GM18868 (cell line): ENCODE measurements around the gene PSRC1.

Experiments
- ATAC-seq: cut with Tn5 transposase; IDR thresholded peaks from one replicate; pipeline ENCODE4 v1.9.1; 2021; ENCODE audit warnings: mild to moderate bottlenecking, moderate library complexity; ENCODE audit not compliant: unreplicated experiment

The PSRC1 gene

DNA sequence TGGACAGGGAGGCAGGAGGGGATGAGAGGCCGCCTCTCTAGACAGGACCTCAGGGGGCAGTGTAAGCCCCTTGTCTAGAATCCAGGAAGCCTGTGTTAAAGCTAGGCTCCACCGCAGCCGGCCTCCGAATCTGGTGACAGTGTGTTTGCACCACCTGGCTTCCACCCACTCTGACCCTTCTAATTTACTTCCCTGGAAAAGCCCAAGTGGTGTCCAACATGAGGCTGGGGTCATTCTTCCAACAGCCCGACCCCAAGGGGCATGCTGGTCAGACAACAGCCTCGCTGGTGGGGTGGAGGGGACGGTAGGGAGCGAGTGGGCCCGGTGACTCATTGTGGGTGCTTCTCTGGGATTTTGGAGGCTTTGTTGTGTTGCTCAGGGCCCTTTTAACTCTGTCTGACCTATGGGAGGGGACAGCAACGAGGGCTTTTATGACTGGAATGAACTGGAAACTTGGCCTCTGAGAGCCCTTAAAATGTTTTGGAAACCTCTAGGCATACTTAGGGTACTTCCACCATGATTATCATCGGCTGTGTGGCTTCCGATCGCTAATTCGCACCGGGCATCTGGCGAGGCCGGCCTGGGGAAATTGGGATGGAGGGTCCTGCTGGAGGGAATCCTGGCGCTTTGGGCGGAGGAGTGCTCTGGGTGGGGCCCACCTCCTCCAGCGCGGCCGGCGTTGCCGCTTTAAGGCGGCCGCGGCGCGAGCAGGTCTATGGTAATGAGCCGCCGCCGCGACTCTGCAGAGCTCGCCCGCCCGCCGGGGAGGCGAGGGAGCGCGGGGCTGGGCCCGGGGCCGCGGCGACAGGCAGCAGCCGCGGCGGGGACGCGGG lies 33.9 kb downstream of the PSRC1 start, which contains the start of gene CELSR2:
Gene CELSR2, plus strand, starts transcription at position 743 of the 833 bp plus-strand sequence. CDS start 541 bp downstream, outside the sequence.
- ATAC-seq: peak; percentile 86

DNA sequence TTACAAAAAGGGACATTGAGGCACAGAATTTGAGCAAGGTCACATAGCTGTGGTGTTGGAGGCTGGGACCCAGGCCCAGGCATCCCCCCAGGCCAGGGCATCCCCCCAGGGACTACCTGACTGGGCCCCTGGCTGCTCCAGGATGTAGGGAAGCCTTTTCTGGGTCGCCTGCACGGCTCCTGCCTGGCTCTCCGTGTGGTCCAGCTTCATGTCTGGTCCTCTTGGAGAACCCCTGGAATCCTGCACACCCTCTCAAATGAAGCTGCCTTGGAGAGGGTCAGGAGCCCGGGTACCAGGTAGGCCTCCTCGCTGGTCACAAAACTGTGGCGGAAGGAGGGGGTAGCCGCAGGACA lies 34.5 kb downstream of the PSRC1 start:
- ATAC-seq: no peak

DNA sequence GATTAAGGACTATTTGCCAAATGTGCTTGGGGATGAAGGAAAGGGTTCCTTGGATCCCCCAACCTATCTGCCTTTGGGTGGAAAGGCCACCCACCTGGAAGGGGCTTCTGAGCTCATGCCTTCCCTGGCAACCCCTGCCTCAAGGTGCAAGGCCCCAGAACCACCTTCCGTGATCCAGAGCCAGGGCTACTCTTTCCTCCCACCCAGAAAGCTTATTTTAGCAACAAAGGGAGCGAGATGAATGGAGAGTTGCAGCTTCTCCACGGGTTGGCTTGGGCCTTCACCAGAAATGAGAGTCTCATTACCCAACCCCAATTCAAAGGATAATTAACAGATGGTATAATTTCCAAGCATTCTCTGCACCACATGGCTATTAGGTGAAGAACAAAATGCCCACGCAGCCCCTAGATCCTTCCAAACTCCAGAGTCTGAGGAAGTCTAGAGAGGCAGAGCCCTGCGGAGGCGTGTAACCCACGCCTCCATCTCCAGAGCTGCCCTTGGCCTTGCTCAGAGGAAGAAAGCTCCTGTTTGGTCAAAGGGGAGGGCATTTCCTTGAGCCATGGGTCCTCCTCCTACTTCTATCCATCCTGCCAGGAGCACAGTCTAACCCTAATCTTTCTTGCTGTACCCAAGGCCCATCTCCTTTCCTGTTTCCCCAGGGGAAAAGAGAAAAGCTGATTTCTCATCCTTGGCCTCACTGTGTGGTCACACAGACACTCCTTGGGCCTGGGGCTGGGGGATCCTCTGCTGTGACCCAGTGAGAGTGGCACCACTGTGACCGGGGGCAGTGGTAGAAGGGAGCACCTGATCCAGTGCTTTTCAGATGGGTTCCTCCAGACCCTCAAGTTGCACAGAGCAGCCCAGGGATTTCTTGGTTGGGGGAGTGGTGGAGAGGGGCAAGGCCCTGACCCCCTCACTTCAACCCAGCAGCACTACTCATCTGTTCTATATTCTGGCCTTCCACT lies 35.3 kb downstream of the PSRC1 start:
- ATAC-seq: no peak

DNA sequence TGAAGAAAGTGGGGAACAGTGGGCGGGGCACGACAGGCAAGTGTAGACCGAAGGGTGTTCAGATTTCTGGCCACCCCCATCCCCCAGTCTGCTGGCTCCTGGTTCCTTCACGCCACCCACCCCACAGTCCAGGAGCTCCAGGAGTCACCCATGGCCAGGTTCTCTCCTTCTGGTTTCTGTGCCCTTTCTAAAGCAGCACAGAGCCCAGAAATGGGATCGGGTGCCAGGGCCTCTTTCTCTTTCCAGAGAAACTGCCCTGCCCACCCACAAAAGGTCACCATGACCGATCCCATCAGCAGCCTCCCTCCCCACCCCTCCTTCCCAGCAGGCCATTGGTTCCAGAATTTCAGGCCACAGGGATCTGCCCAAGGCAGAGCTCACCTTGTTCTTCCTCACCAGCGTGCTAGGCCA lies 36.8 kb downstream of the PSRC1 start:
- no peak for ATAC-seq

DNA sequence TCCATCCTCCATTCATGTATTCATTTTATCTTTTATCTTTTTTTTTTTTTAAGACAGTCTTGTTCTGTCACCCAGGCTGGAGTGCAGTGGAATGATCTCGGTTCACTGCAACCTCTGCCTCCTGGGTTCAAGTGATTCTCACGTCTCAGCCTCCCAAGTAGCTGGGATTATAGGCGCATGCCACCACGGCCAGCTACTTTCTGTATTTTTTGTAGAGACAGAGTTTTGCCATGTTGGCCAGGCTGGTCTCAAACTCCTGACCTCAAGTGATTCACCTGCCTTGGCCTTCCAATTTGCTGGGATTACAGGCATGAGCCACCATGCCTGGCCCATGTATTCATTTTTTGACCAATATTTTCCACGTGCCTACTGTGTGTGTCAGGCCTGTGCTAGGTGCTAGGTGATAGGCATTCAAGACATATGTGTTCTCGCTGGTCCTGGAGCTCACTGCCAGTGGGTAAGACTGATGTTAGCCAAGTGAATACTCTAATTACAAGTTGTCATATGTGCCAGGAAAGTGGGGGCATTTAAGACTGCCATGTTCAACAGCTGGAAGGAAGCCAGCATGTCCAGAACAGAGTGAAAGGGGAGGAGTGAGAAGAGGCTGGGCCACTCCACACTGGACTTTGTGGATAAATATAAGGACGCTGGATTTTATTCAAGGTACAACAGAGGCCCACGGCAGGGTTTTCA lies 38.9 kb downstream of the PSRC1 start:
- ATAC-seq: no peak

DNA sequence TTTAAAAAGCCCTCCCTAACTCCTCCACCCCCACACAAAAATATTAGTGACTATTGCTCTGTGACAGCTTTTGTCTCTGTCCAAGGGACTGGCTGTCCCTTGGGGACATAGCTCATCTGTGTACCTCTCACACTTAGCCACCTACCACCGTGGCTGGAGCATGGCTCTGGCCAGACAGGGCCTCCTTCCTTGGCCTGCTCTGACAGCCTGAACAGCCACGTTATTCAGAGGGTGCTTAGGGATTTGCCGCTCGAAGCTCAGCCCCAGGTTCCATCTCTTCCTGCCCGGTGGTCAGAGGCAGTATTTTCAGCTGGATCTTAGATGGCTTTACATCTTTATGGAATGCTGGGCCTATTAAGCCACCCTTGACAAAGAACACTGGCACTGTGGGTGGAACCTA lies 39.7 kb downstream of the PSRC1 start:
- ATAC-seq: no peak

DNA sequence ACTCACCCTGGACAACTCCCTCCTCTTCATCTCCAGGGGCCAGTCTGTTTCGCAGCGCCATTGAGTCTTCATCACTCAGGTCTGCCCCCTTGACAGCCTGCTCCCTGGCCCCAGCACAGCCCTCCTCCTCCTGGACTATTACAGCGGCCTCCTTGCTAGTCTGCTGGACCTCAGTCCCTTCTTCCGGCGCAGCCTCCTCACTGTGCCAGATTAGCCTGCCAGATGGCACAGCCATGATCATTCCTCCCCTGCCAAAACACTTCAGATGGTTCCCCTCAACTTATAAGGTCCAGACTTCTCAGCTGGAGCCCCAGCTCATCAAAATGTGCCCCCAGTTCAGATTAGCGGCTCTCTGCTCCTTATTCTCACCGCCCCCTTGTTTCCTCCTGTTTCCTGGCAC lies 40.6 kb downstream of the PSRC1 start:
- ATAC-seq: no peak

DNA sequence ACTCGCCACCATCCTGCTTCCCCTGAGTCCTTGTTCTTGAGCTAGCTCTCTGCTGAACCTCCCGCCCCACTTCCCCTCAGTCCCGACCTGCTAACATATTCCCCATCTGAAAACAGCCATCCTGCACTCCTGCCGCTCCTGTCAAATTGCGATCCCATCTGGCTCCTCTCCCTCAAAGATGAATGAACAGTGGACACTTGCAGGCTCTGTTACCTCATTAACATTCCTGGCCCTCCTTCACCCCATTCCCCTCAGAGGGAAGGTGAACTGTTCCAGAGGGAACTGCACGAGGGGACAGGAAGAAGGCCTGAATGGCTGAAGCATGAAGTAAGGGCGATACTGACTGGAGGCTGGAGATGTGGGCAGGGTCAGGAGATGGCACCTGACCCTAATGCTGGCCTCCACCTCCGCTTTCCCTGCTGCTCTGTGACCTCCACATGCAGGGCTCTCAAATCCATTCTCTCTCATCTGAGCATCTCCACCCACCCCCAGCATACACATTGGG lies 41.1 kb downstream of the PSRC1 start:
- no peak for ATAC-seq

DNA sequence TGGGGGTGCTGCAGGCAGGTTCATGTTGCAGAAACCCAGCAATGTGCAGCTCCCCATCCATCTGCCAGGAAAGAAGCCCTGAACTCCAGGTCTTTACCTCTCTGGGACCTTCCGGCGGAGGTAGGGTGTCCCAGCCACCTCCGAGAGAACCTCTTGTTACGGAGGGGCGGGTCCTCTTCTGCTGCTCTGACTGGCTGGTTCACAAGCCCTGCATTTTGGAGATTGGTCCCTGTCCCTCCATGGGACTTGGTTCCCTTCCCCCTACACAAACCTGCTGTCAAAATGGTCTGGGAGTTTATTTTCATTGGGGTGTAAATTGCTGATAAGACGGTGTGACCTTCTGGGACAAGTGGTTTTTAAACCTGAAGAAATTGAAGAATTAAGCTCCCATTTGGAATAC lies 41.6 kb downstream of the PSRC1 start:
- ATAC-seq: no peak

DNA sequence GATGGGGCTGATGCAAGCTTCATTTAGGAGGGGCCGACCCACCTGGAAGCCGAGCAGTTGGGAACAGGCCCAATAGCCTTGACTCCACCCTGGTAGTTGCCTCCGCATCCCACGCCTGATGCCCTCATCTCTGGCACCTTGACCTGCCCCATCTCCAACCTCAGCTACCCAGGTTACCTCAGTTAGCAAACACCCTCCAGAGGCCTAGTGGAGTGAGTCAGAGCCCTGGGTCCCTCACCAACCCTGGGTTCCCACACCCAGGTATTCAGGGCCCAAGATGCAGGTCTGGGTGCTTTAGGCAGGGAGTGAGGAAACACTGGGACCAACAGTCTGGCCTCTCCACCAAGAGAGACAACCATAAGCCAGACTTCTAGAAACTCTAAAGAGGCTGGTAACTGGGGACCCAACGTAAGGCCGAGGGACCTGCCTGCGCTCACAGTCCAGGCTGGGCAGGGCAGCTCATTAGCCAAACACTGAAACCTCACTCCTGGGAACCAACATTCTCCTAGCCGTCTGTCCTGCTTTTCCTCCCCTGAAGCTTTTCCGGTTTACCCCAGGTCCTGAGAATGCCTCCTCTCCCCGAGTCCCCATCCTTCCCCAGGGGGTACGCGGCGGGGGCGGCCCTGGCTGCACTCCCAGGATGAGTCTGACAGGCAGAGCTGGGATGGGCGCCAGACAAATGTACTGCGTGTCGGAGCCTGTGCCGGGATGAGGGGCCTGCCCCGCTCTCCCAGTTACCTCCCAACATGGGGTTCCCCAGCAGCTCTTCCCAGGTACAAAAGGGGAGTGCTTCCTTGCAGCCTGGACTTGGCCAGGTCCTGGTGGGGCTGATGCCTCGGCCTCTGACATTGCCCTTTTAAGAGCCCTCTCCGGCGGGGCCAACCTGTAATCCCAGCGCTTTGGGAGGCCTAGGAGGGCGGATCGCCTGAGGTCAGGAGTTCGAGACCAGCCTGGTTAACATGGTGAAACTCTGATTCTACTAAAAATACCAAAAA lies 42.5 kb downstream of the PSRC1 start:
- no peak for ATAC-seq

DNA sequence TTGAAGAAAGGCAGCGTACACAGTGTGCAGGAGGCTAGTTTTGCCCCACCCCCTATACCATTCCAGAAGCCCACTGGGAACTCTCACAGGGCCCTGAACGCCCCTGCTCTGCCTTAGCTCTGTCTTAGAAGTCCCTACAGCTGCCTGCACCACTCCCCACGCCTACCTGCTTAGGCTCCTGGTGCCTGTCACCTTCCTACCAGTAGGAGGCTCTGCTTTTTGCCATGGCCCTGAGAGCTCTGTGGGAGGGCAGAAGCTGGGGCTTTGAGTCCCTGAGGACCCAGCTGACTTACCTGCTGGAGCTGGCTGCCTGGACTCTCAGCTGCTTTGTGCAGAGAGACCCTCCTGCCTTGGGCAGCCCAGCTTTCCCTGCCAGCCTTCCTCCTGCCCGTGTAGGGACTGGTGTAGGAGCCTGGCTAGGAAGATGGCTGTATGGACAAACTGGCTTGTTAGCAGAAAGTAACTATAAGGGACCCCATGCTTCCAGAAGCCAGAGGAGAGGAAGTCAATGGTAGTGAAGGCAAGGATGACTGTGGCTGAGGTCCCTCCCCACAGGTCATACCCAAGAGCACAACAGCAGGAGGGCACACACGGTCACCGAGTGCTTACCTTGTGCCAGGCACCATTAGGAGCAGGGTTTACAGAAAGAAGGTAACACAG lies 43.4 kb downstream of the PSRC1 start:
- peak; percentile 86 for ATAC-seq

DNA sequence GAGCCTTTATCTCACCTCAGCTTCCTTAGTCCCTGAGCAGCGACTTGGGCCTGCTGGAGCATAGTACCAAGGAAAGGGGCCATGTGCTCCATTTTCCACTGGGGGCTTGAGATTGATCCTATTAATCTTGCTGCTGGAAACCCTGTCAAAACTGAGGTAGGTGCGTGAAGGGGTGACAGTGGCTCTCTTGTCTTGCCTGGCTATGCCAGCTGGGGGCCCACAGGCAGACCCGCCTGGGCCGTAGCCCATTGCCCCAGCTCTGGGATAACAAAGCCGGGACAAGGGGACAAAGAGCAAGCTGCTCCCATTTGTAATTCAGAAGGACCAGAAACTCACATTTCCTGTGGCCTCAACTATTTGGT lies 43.9 kb downstream of the PSRC1 start:
- ATAC-seq: no peak

DNA sequence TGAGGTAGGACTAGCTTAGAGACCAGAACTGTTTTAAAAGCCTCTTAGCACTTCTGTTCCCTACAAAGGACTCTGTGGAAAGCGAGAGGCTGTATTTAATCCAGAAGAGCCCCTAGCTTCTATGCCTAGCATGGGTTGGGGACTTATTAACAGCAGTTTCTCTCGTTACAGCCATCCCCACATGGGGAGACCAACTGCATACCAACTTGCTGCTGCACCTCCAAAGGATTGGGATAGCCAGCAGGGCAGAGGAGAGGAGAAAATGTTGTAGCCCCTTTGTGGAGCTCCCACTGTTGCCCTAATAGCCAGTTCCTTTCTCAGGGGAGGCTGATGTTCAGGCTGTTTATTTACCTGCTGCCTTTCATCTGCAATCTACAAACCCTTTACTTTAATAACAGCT lies 44.6 kb downstream of the PSRC1 start:
- no peak for ATAC-seq

DNA sequence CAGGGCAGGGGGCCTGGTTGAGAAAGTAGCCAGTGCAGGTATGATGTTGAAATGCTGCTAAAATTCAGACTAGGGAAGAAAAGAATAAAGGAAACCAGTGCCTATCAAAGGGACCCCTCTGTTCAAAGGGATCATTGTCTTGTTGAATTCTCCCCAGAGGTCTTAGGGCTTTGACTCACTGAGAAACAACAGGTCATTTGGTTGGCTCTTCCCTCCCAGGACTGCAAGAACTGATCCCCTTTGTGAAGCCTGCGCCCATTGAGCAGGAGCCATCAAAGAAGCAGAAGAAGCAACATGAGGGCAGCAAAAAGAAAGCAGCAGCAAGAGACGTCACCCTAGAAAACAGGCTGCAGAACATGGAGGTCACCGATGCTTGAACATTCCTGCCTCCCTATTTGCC lies 45.4 kb downstream of the PSRC1 start:
- no peak for ATAC-seq

DNA sequence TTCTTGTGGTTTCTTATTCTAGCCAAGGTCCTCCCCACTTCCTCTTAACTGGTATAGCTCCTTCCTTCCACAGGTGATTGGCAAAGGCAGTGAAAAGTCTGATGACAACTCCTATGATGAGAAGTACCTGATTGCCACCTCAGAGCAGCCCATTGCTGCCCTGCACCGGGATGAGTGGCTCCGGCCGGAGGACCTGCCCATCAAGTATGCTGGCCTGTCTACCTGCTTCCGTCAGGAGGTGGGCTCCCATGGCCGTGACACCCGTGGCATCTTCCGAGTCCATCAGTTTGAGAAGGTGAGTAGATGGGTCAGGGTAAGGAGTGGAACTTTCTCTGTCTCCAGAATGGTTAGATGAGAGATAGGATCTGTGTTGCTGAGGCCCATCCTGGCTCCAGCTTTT lies 47.8 kb downstream of the PSRC1 start:
- ATAC-seq: no peak

DNA sequence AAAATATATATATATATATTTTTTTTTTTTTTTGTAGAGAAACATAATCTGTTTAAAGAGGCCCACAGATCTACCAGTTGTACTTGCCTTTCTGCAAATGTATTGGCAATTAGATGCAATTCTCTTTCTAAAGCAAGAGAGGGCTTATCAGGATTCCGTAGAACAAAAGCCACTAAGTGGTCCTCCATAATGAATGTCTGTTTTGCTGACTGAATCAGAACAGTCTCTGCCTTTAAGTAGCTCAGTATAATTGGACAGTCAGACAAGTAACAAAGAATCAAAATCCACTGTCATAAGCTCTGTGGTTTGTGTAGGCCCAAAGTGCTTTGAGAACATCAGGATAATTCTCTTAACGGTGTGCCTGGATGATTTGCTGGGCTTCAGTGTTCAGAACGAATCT lies 51.9 kb downstream of the PSRC1 start:
- no peak for ATAC-seq
